GM04503 (cell line): ENCODE measurements around the gene SENP3.

Experiments used
- DNase-seq: peaks from one replicate; pipeline ENCODE4 v3.0.0-alpha.2; 2012; ENCODE audit warnings: low read depth

SENP3 gene

GRCh38 chr17:7556627-7557026, 5.1 kb upstream of the SENP3 start:
- DNase-seq: no peak

GRCh38 chr17:7557147-7557764, 4.5 kb upstream of the SENP3 start:
- DNase-seq: no peak

GRCh38 chr17:7557775-7558543, 3.8 kb upstream of the SENP3 start:
- DNase-seq: no peak

GRCh38 chr17:7558544-7559319, 3.0 kb upstream of the SENP3 start, which contains the start of gene TNFSF13:
Gene TNFSF13 (plus strand): TSS chr17:7558750. CDS start chr17:7559040, 290 bp downstream.
- DNase-seq: no peak

- DNase-seq: no peak
Observed at GRCh38 chr17:7559320-7560171, 2.2 kb upstream of the SENP3 start.

GRCh38 chr17:7560172-7561027, 1.3 kb upstream of the SENP3 start:
- DNase-seq: no peak

GRCh38 chr17:7561028-7561575, 617 bp upstream of the SENP3 start:
- no peak for DNase-seq

- DNase-seq: no peak
Observed at GRCh38 chr17:7562208-7562605, 488 bp downstream of the SENP3 start.

GRCh38 chr17:7563115-7563869, 1.6 kb downstream of the SENP3 start:
- no peak for DNase-seq

GRCh38 chr17:7569571-7569970, 7.9 kb downstream of the SENP3 start:
- no peak for DNase-seq

- DNase-seq: no peak
Observed at GRCh38 chr17:7570351-7570750, 8.6 kb downstream of the SENP3 start.

GRCh38 chr17:7572338-7572587, 10.5 kb downstream of the SENP3 start:
- DNase-seq: no peak

- DNase-seq: peak; percentile 94
Observed at GRCh38 chr17:7572588-7573323, 11.0 kb downstream of the SENP3 start.

GRCh38 chr17:7573324-7574080, 11.8 kb downstream of the SENP3 start:
- no peak for DNase-seq

- DNase-seq: no peak
Observed at GRCh38 chr17:7574176-7574953, 12.6 kb downstream of the SENP3 start.

GRCh38 chr17:7575481-7575883, 13.8 kb downstream of the SENP3 start:
- DNase-seq: no peak

GRCh38 chr17:7575959-7576358, 14.2 kb downstream of the SENP3 start:
- no peak for DNase-seq

GRCh38 chr17:7576432-7576937, 14.8 kb downstream of the SENP3 start:
- DNase-seq: no peak
